Memory B cell (primary cell): Measurements from ENCODE around the gene MED15.
A peak's percentile ranks its signal among the peaks of the same experiment; 100 is the strongest.
"Not testable (repeated sequence)": the region's sequence is repeated elsewhere in the genome, so short reads cannot be mapped to it uniquely, and the experiment has no call there.

Experiments
- ATAC-seq: fragments of 150-1000 bp; cut with Tn5 transposase; 2 replicates; pipeline ENCODE4 v1.10.0; 2021; ENCODE audit warnings: low read depth, mild to moderate bottlenecking, moderate library complexity
- DNase-seq, 2 donors: peaks; one replicate each; pipeline ENCODE4 v3.0.0; 2022; ENCODE audit warnings: low spot score in 2 of 2
- H3K27ac Mint-ChIP-seq: one replicate; pipeline ENCODE4 v1.8.0; 2022; ENCODE audit warnings: mild to moderate bottlenecking, moderate library complexity, mixed read lengths
- H3K27me3 Mint-ChIP-seq: one replicate; pipeline ENCODE4 v1.8.0; 2022; ENCODE audit warnings: mixed read lengths
- H3K36me3 Mint-ChIP-seq: one replicate; pipeline ENCODE4 v1.8.0; 2022; ENCODE audit warnings: mild to moderate bottlenecking, mixed read lengths
- H3K4me1 Mint-ChIP-seq: one replicate; pipeline ENCODE4 v1.8.0; 2022; ENCODE audit warnings: mixed read lengths
- H3K4me3 Mint-ChIP-seq: one replicate; pipeline ENCODE4 v1.8.0; 2022; ENCODE audit warnings: mild to moderate bottlenecking, moderate library complexity, mixed read lengths
- H3K9me3 Mint-ChIP-seq: one replicate; pipeline ENCODE4 v1.8.0; 2022; ENCODE audit warnings: mixed read lengths

MED15 gene

DNA sequence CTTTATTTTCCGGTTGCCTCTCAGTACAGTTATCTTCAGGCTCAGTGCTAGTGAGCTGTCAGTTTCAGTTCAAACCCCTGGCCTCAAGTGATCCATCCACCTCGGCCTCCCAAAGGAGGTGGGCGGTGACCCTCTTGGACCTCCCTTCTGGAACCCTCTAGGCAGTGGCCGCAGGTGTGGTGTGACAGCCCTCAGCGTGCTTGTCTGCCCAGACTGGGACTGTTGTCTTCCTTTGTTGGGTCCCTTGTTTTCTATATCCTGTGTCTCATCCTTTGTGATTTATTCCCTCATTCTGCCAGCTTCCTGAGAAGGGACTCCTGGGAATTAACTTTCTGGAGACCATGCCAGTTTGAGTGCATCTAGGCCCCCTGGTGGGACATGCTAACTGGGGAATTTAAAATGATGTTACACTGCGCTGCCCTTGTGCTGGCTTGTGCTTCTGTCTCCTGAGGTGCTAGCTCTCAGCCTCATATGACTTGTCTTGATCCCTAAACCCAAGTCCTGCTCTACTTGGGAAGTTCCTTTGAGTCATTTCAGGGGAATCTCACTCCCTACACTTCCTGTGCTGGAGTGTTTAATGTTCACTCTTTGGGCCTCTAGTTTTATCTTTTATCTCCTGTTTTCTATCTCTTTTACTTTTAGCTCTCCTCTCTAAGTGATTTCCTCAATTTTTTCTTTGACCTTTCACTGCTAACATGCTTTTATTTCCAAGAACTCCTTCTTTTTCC is 19.4 kb downstream of the MED15 start:
- H3K9me3 Mint-ChIP-seq = no peaks in the 10 kb centered on the region
- H3K36me3 Mint-ChIP-seq = peaks cover 24% of the 10 kb centered on the region
- H3K27ac Mint-ChIP-seq = peak overlapping the region; percentile 52
- DNase-seq (no peak), ATAC-seq (no peak)
- H3K27me3 Mint-ChIP-seq = no peaks in the 10 kb centered on the region
- H3K4me1 Mint-ChIP-seq = peaks cover 35% of the 10 kb centered on the region
- H3K4me3 Mint-ChIP-seq = no peak overlapping the region

GRCh38 chr22:20528405-20528978 is 21.1 kb downstream of the MED15 start:
- H3K36me3 Mint-ChIP-seq = peaks cover 18% of the 10 kb centered on the region
- no peaks in the 10 kb centered on the region for H3K27me3 Mint-ChIP-seq
- no peak overlapping the region for H3K27ac Mint-ChIP-seq
- H3K4me3 Mint-ChIP-seq = no peak overlapping the region
- H3K9me3 Mint-ChIP-seq = no peaks in the 10 kb centered on the region
- ATAC-seq = no peak
- no peak for DNase-seq
- peaks cover 34% of the 10 kb centered on the region for H3K4me1 Mint-ChIP-seq

GRCh38 chr22:20530368-20531153 is 23.2 kb downstream of the MED15 start:
- ATAC-seq = no peak
- H3K36me3 Mint-ChIP-seq = peaks cover 18% of the 10 kb centered on the region

DNA sequence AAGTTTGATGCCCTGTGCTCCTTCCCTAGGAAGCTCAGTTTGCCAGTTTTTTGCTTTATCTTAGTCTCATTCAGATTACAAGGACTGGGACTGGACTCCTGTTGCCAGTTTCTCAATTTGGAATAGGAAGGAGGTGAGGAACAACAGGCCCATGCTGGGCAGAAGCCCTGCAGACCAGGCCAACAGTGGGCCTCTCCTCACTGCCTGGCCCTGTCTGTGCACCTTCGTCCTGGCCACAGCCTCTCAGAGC is 23.7 kb downstream of the MED15 start:
- DNase-seq = no peak
- Mint-ChIP-seq H3K4me1 (peaks cover 33% of the 10 kb centered on the region), H3K27me3 (no peaks in the 10 kb centered on the region), H3K27ac (no peak overlapping the region), H3K36me3 (peaks cover 18% of the 10 kb centered on the region), H3K9me3 (no peaks in the 10 kb centered on the region), H3K4me3 (no peak overlapping the region)
- no peak for ATAC-seq

More at GRCh38 chr22:20530368-20531153, 23.2 kb downstream of the MED15 start:
- Mint-ChIP-seq H3K9me3 (no peaks in the 10 kb centered on the region), H3K27ac (peak overlapping the region; percentile 19), H3K4me3 (no peak overlapping the region), H3K4me1 (peaks cover 33% of the 10 kb centered on the region), H3K27me3 (no peaks in the 10 kb centered on the region)
- no peak for DNase-seq

DNA sequence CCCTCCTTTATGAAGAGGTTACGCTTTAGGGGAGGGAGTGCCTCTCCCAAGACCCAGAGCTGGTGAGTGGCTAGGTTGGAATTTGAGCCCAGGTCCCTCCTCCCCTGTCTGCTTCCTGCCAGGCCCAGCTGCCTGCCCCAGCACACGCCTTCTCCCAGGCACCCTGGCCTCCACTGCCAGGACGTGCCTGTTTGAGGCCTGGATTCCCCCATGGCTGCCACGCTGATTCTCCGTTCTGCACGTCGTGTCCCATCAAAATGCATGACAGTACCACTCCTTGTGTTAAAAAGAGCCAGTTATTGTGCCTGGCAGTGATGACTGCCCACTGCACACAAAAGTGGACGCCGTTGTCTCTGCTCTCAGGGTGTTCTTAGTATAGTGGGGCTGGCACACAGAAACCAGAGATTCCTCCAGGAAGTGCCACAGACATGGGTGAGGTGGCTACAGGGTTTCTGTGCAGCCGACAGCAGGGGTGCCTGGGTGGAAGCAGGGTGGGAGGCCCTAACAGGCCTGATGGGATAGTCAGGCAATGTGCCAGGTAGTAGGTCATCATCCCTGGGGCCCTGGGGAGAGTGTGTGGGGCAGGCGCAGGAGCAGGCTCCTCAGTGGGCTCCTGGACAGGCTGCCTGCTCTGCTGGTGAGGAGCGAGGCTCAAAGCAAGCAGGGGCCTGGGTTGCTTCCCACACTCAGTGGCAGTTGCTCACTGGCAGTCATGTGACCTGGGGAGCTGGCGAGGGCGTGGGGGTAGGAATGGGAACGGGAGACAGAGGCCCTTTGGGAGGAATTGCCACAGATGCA is 24.2 kb downstream of the MED15 start:
- H3K27me3 Mint-ChIP-seq = no peaks in the 10 kb centered on the region
- no peak overlapping the region for H3K4me3 Mint-ChIP-seq
- H3K27ac Mint-ChIP-seq = peak overlapping the region; percentile 54
- H3K9me3 Mint-ChIP-seq = no peaks in the 10 kb centered on the region
- H3K36me3 Mint-ChIP-seq = peaks cover 12% of the 10 kb centered on the region
- H3K4me1 Mint-ChIP-seq = peaks cover 29% of the 10 kb centered on the region
- DNase-seq = no peak
- no peak for ATAC-seq

- Mint-ChIP-seq H3K27me3 (no peaks in the 10 kb centered on the region), H3K36me3 (peaks cover 10% of the 10 kb centered on the region), H3K9me3 (no peaks in the 10 kb centered on the region), H3K4me1 (peaks cover 27% of the 10 kb centered on the region), H3K27ac (peak overlapping the region; percentile 54), H3K4me3 (no peak overlapping the region)
- ATAC-seq (no peak), DNase-seq (no peak)
Measured at GRCh38 chr22:20532256-20532993, 25.0 kb downstream of the MED15 start.

DNA sequence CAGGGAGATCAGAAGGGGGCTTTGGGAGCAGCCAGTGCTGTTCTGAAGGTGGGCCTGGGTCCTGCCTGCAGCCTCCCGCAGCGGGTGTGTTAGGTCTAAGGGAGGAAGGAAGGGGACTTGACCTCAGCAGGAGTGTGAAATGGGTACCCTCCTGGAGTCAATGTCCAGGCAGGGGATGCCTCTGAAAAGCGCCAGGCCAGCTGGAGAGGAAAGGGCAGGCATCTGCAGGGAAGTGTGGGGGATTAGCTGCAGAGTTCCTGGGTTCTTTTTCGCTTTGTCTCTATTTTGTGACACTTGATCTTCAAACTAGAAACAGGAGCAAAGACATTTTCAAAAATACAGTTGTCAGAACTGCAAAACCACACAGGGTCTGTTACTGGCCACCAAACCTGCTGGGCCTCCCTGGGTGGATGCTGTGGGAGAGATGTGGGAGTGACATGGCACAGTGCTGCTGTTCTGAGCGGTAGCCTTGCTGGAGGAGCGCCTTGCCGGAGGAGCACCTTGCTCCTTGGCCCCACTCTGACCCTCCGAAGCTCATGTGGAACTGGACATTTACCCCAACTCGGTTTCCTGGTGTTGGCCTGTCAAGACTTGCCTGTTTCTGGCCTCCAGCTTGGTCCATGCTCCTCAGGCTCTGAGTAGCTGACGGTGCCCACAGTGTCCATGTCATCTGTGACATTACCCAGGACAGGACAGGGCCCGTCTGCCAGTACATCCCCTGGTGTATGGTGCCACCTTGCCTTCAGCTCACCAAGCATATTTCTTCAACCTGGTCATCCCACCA is 25.9 kb downstream of the MED15 start:
- H3K9me3 Mint-ChIP-seq = no peaks in the 10 kb centered on the region
- no peaks in the 10 kb centered on the region for H3K27me3 Mint-ChIP-seq
- H3K36me3 Mint-ChIP-seq = peaks cover 10% of the 10 kb centered on the region
- DNase-seq (no peak), ATAC-seq (no peak)
- peaks cover 25% of the 10 kb centered on the region for H3K4me1 Mint-ChIP-seq
- H3K27ac Mint-ChIP-seq = no peak overlapping the region
- H3K4me3 Mint-ChIP-seq = no peak overlapping the region

- DNase-seq = no peak
- ATAC-seq = no peak
- Mint-ChIP-seq H3K27me3 (no peaks in the 10 kb centered on the region), H3K9me3 (no peaks in the 10 kb centered on the region), H3K4me3 (no peak overlapping the region), H3K4me1 (peaks cover 25% of the 10 kb centered on the region), H3K27ac (no peak overlapping the region), H3K36me3 (peaks cover 10% of the 10 kb centered on the region)
Measured at GRCh38 chr22:20533879-20534265, 26.5 kb downstream of the MED15 start.

DNA sequence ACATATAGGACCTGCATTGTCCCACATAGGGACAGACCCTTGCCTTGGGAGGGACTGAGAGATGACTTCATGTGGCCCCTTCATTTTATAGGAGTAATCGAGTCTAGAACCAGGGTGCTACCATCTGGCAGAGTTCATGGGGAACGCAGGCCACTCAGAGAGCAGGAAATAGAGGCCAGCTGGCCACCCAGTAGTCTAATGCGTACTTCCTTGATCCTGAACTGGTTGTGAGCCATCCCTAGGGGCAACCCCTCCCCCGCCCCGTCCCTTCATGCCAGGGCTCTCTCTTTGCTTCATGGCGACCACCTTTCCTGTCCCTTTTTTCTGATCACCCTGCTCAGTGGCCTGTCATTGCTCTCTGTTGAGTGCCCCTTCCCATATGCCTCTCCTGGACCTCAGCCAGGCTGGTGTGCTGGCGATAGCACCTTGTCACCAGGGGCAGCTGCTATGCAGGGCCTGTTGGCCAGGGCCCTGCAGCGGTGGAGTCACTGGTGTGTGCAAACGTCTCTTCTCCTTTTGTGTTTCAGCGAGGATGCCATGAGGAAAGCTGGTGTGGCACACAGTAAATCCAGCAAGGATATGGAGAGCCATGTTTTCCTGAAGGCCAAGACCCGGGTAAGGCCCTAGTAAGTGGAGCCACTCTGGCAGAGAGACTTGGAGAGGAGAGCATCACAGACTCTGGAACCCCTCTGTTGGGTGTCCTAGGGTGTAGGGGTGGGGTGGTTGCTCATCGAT is 29.3 kb downstream of the MED15 start:
- Mint-ChIP-seq H3K4me3 (peak overlapping the region; percentile 15), H3K27me3 (no peaks in the 10 kb centered on the region), H3K4me1 (peaks cover 19% of the 10 kb centered on the region), H3K9me3 (no peaks in the 10 kb centered on the region), H3K36me3 (peaks cover 19% of the 10 kb centered on the region), H3K27ac (no peak overlapping the region)
- DNase-seq = no peak
- no peak for ATAC-seq

DNA sequence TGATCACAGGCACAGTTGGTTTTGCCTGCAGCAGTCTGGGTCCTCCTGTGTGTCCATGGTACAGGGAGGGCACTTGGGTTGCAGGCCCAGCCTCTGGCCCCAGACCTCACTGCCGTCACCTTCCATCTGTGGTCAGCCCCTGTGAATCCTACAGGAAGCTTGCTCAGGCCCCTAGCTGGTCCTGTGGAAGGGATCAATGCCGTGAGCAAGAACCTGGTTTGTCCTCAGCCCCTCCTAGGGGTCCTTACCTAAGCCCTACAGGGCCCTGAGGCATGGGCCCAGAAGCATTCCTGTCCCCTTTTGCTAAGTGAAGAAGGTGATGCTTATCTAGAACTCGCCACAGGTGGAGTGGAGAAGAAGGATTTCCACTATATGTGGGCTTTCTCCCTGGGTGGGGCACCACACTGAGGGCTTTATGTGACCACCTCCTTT is 29.9 kb downstream of the MED15 start:
- Mint-ChIP-seq H3K36me3 (peaks cover 19% of the 10 kb centered on the region), H3K27ac (peak overlapping the region; percentile 75), H3K9me3 (no peaks in the 10 kb centered on the region), H3K4me1 (peaks cover 15% of the 10 kb centered on the region), H3K27me3 (no peaks in the 10 kb centered on the region), H3K4me3 (no peak overlapping the region)
- ATAC-seq (no peak), DNase-seq (no peak)

DNA sequence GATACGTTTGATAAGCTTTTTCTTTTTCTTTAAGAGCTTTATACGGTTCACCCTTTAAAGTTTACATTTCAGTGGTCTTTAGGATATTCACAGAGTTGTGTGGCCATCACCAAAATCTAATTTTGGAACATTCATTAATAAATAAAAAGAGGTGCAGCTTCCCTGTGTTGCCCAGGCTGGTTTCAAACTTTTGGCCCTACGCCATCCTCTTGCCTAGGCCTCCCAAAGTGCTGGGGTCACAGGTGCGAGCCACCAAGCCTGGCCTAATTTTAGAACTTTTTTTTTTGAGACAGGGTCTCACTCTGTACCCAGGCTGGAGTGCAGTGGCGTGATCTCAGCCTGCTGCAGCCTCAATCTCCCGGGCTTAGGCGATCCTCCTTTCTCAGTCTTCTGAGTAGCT is 30.6 kb downstream of the MED15 start:
- Mint-ChIP-seq H3K4me3 (no peak overlapping the region), H3K27ac (peak overlapping the region; percentile 75), H3K27me3 (no peaks in the 10 kb centered on the region), H3K9me3 (no peaks in the 10 kb centered on the region), H3K36me3 (peaks cover 24% of the 10 kb centered on the region), H3K4me1 (peaks cover 15% of the 10 kb centered on the region)
- DNase-seq (no peak), ATAC-seq (no peak)

- not testable (repeated sequence) for H3K4me3 Mint-ChIP-seq, ATAC-seq, DNase-seq, H3K27me3 Mint-ChIP-seq, H3K9me3 Mint-ChIP-seq, H3K27ac Mint-ChIP-seq
- Mint-ChIP-seq H3K36me3 (peaks cover 27% of the 10 kb centered on the region), H3K4me1 (peaks cover 12% of the 10 kb centered on the region)
Measured at GRCh38 chr22:20538875-20539274, 31.5 kb downstream of the MED15 start.
